Lower leg skin (tissue), 3 donors: ENCODE results near the gene DNAH1.

ENCODE experiments used
- POLR2A ChIP-seq, 2 donors: fragments of 450-650 bp; IDR thresholded peaks; one replicate each; pipeline ENCODE4 v1.6.1; 2016 to 2017; ENCODE audit warnings: antibody characterized with exemption in 2 of 2, mild to moderate bottlenecking in 1 of 2, moderate library complexity in 1 of 2
- TF ChIP-seq, protein P1 (sequence below), 3 donors: fragments of 450-650 bp; IDR thresholded peaks; one replicate each; pipeline ENCODE4 v1.5.1; 2016; ENCODE audit warnings: antibody characterized with exemption in 3 of 3, mild to moderate bottlenecking in 3 of 3, moderate library complexity in 2 of 3

DNA sequence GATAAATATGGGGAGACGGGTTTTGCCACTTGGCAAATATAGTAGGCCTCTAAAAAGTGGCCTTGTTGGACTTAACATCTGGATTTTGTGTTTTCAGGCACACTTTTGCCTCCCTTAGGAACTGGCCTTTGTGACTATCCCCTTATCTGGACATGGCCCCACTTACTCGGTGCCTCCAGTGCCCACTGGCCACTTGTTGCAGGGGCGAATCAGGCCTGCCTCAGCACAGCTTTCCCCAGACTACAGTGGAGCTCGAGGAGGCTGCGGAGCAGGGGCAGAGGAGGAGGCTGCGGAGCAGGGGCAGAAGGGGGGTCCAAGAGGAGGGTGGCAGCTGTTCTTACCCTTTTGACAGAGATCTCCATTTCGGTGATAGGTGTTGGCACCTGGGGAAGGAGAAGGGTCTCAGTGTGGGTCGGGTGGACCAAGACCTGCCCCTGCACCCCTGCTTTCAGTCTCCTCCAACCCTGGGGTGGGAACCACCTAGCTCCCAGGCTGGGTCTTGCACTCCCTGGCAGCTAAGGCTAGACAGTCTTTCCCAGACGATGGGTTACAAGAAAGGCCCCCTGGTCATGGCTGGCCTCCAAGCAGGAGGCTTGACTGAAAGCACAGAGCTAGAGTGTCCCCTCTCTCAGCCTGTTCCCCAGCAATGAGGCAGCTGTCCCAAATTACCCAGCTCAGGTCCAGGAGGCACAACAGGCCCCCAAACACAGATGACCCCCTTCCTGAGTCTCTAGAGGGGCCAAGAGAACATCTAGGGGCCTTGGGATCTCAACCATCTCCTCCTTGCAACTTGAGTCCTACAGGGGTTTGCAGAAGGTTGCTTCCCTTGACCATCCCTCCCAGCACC is 122.7 kb downstream of the DNAH1 start:
- TF ChIP-seq POLR2A (IDR thresholded peaks at IDR 0.05) = no peak
- TF ChIP-seq, protein P1, sequence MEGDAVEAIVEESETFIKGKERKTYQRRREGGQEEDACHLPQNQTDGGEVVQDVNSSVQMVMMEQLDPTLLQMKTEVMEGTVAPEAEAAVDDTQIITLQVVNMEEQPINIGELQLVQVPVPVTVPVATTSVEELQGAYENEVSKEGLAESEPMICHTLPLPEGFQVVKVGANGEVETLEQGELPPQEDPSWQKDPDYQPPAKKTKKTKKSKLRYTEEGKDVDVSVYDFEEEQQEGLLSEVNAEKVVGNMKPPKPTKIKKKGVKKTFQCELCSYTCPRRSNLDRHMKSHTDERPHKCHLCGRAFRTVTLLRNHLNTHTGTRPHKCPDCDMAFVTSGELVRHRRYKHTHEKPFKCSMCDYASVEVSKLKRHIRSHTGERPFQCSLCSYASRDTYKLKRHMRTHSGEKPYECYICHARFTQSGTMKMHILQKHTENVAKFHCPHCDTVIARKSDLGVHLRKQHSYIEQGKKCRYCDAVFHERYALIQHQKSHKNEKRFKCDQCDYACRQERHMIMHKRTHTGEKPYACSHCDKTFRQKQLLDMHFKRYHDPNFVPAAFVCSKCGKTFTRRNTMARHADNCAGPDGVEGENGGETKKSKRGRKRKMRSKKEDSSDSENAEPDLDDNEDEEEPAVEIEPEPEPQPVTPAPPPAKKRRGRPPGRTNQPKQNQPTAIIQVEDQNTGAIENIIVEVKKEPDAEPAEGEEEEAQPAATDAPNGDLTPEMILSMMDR (IDR thresholded peaks at IDR 0.05) = no peak
